Osteoblast (primary cell): ENCODE data around the gene CCDC146. TPM values are rescaled to one million over a fixed set of nuclear protein-coding genes. Genes with fewer than 3 reads are reported as not detected.

Experiments
- DNase-seq: peaks from one replicate; pipeline ENCODE4 v3.0.0; 2011; ENCODE audit warnings: low spot score, mixed read lengths; ENCODE audit not compliant: insufficient read length; ENCODE audit errors: missing footprints
- H2AFZ ChIP-seq: 2 replicates; pipeline ENCODE4 v1.6.0; 2011; ENCODE audit warnings: mild to moderate bottlenecking, low read length
- H3K27ac ChIP-seq: 2 replicates; pipeline ENCODE4 v1.5.1; 2011; ENCODE audit warnings: mild to moderate bottlenecking, low read depth, low read length, moderate library complexity
- H3K27me3 ChIP-seq: 2 replicates; pipeline ENCODE4 v1.6.0; 2012; ENCODE audit warnings: mild to moderate bottlenecking, control low read depth, inconsistent platforms, low read length, moderate library complexity; ENCODE audit not compliant: insufficient read depth
- H3K36me3 ChIP-seq: 2 replicates; pipeline ENCODE4 v1.5.1; 2011; ENCODE audit warnings: mild to moderate bottlenecking, low read length, control low read depth, moderate library complexity; ENCODE audit not compliant: insufficient read depth
- H3K4me1 ChIP-seq: 2 replicates; pipeline ENCODE4 v1.5.1; 2011; ENCODE audit warnings: mild to moderate bottlenecking, low read length, control low read depth, moderate library complexity; ENCODE audit not compliant: insufficient read depth
- H3K4me2 ChIP-seq: 2 replicates; pipeline ENCODE4 v1.6.0; 2011; ENCODE audit warnings: mild to moderate bottlenecking, low read length; ENCODE audit not compliant: insufficient read depth
- H3K4me3 ChIP-seq: fragments of 200-600 bp; sonication (generic); 3 replicates; pipeline ENCODE4 v1.5.1; 2012; ENCODE audit warnings: mild to moderate bottlenecking, low read length, inconsistent platforms; ENCODE audit not compliant: insufficient read depth
- H3K79me2 ChIP-seq: 2 replicates; pipeline ENCODE4 v1.6.0; 2012; ENCODE audit warnings: mild to moderate bottlenecking, low read length, control low read depth, inconsistent platforms; ENCODE audit not compliant: insufficient read depth
- H3K9me3 ChIP-seq: 2 replicates; pipeline ENCODE4 v1.5.1; 2011; ENCODE audit warnings: low read depth, low read length, control low read depth
- H4K20me1 ChIP-seq: 2 replicates; pipeline ENCODE4 v1.6.0; 2012; ENCODE audit warnings: mild to moderate bottlenecking, low read length, control low read depth; ENCODE audit not compliant: insufficient read depth
- CTCF ChIP-seq: IDR thresholded peaks from 2 replicates; pipeline ENCODE4 v1.5.1; 2011; ENCODE audit warnings: mild to moderate bottlenecking, low read depth, low read length, moderate library complexity; ENCODE audit errors: extremely low read depth
- total RNA-seq: library from RNA; depleted of rRNA; stranded (reverse); fragments of >200 nt; gene quantifications from 2 replicates; pipeline ENCODE4 v1.2.3, GENCODE V29; 2012

CCDC146 gene
- total RNA-seq, 1 donor, result 5.1 TPM

DNA sequence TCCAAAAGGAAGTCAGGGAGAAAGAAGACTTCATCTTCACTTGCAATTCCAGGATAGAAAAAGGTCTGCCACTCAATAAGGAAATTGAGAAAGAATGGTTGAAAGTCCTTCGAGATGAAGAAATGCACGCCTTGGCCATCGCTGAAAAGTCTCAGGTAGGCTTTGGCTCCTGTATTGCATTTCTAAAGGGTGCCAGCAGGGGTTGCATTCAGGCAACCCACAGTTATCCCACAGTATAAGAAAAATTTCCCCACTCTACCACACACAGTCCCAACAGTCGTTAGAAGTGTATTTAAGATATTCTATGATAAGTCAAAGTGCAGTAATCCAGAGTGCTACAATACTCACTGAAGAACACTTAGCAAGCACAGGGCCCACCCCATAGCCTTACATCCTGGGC is 170.6 kb downstream of the CCDC146 start:
- H3K79me2 ChIP-seq, result no peaks in the 10 kb centered on the region
- H3K27me3 ChIP-seq, result no peaks in the 10 kb centered on the region
- no peak overlapping the region for H3K27ac ChIP-seq
- no peaks in the 10 kb centered on the region for H3K4me1 ChIP-seq
- DNase-seq, result no peak
- H3K4me2 ChIP-seq, result no peak overlapping the region
- no peak overlapping the region for H2AFZ ChIP-seq
- no peaks in the 10 kb centered on the region for H3K36me3 ChIP-seq
- H3K9me3 ChIP-seq, result no peaks in the 10 kb centered on the region
- H3K4me3 ChIP-seq, result no peak overlapping the region
- no peaks in the 10 kb centered on the region for H4K20me1 ChIP-seq
- no peak for TF ChIP-seq CTCF

GRCh38 chr7:77295549-77295948 is 173.1 kb downstream of the CCDC146 start:
- Histone ChIP-seq H3K27me3 (no peaks in the 10 kb centered on the region), H2AFZ (no peak overlapping the region), H3K4me1 (no peaks in the 10 kb centered on the region), H3K79me2 (no peaks in the 10 kb centered on the region), H3K4me2 (no peak overlapping the region), H3K27ac (no peak overlapping the region), H3K36me3 (no peaks in the 10 kb centered on the region), H3K9me3 (no peaks in the 10 kb centered on the region), H3K4me3 (no peak overlapping the region), H4K20me1 (no peaks in the 10 kb centered on the region)
- DNase-seq, result no peak
- no peak for TF ChIP-seq CTCF

DNA sequence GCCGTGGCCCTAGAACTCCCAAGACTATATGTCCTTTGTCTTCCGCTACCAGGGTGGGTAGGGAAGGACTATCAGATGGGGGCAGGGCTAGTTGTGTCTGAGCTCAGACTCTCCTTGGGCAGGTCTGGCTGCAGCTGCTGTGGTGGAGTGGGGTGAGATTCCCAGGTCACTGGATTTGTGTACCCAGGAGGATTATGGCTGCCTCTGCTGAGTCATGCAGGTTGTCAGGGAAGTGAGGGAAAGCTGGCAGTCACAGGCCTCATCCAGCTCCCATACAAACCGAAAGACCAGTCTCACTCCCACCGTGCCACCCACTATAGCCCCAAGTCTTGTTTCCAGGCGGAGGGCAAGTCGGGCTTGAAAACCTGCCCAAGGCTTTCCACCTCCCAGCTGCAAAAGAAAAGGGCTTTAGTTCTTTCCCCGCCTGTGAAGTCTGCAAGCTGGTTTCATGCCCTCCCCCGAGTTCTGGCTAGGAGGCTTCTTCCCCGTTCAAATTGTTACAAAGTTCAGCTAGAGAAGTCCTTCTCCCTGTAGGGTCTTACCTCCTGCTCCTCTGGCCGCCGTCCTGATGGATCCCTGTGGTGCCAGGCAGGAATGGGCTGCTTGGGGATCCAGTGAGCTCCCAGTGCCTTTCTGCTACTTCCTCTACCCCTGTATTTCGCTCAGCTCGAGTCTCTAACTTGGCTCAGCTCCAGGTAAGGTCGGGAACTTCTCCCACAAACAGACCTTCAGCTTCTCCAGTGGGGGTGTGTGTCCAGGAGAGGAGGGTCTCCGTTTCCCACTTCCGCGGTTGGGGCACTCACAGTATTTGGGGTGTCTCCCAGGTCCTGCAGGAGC is 184.0 kb downstream of the CCDC146 start:
- no peak for TF ChIP-seq CTCF
- H3K79me2 ChIP-seq, result no peaks in the 10 kb centered on the region
- peak overlapping the region; percentile 29 for H2AFZ ChIP-seq
- H3K27ac ChIP-seq, result no peak overlapping the region
- no peaks in the 10 kb centered on the region for H3K36me3 ChIP-seq
- no peaks in the 10 kb centered on the region for H3K9me3 ChIP-seq
- H3K4me2 ChIP-seq, result no peak overlapping the region
- H3K4me3 ChIP-seq, result no peak overlapping the region
- no peaks in the 10 kb centered on the region for H3K27me3 ChIP-seq
- no peaks in the 10 kb centered on the region for H3K4me1 ChIP-seq
- H4K20me1 ChIP-seq, result no peaks in the 10 kb centered on the region
- DNase-seq, result no peak

- H3K36me3 ChIP-seq, result no peaks in the 10 kb centered on the region
- H3K9me3 ChIP-seq, result no peaks in the 10 kb centered on the region
- no peaks in the 10 kb centered on the region for H3K4me1 ChIP-seq
- H3K27ac ChIP-seq, result no peak overlapping the region
- TF ChIP-seq CTCF, result no peak
- H2AFZ ChIP-seq, result no peak overlapping the region
- DNase-seq, result no peak
- H3K27me3 ChIP-seq, result no peaks in the 10 kb centered on the region
- H3K4me3 ChIP-seq, result no peak overlapping the region
- H3K79me2 ChIP-seq, result no peaks in the 10 kb centered on the region
- H3K4me2 ChIP-seq, result no peak overlapping the region
- no peaks in the 10 kb centered on the region for H4K20me1 ChIP-seq
Measured at GRCh38 chr7:77308792-77309191, 186.4 kb downstream of the CCDC146 start.
